Esophagus muscularis mucosa (tissue), 4 donors: ENCODE measurements around the gene PPP6R3.

Experiments used
- CTCF ChIP-seq, 3 experiments: fragments of 200-600 bp in 2 of 3; fragments of 450-650 bp in 1 of 3; sonication (generic) in 2 of 3; IDR thresholded peaks; one replicate each; pipeline ENCODE4 v1.5.1; 2017 to 2019; ENCODE audit warnings: antibody characterized with exemption in 3 of 3, mild to moderate bottlenecking in 2 of 3, moderate library complexity in 1 of 3
- EP300 ChIP-seq: sonication (generic); formaldehyde crosslinking; IDR thresholded peaks from one replicate; pipeline ENCODE4 v1.6.1; 2017; ENCODE audit warnings: antibody characterized with exemption
- POLR2AphosphoS5 ChIP-seq, 2 donors: sonication (generic); formaldehyde crosslinking; IDR thresholded peaks; one replicate each; pipeline ENCODE4 v1.6.1; 2017; ENCODE audit warnings: antibody characterized with exemption in 2 of 2

- no peak for TF ChIP-seq CTCF (IDR thresholded peaks at IDR 0.05)
- no peak for TF ChIP-seq EP300
- no peak for TF ChIP-seq POLR2AphosphoS5 (IDR thresholded peaks at IDR 0.05)
Observed at GRCh38 chr11:68564261-68564660, 103.7 kb downstream of the PPP6R3 start.
